GM12873 (cell line): ENCODE data around the gene SRPK1.

Experiments used
- TF ChIP-seq, protein P1 (sequence below): IDR thresholded peaks from 2 replicates; pipeline ENCODE4 v1.5.1; 2012; ENCODE audit warnings: low read depth, mild to moderate bottlenecking, moderate library complexity, low read length, control low read depth; ENCODE audit not compliant: insufficient read depth; ENCODE audit errors: missing control alignments

SRPK1 gene

GRCh38 chr6:35810971-35811698, 109.8 kb downstream of the SRPK1 start:
- TF ChIP-seq, protein P1, sequence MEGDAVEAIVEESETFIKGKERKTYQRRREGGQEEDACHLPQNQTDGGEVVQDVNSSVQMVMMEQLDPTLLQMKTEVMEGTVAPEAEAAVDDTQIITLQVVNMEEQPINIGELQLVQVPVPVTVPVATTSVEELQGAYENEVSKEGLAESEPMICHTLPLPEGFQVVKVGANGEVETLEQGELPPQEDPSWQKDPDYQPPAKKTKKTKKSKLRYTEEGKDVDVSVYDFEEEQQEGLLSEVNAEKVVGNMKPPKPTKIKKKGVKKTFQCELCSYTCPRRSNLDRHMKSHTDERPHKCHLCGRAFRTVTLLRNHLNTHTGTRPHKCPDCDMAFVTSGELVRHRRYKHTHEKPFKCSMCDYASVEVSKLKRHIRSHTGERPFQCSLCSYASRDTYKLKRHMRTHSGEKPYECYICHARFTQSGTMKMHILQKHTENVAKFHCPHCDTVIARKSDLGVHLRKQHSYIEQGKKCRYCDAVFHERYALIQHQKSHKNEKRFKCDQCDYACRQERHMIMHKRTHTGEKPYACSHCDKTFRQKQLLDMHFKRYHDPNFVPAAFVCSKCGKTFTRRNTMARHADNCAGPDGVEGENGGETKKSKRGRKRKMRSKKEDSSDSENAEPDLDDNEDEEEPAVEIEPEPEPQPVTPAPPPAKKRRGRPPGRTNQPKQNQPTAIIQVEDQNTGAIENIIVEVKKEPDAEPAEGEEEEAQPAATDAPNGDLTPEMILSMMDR, result no peak

DNA sequence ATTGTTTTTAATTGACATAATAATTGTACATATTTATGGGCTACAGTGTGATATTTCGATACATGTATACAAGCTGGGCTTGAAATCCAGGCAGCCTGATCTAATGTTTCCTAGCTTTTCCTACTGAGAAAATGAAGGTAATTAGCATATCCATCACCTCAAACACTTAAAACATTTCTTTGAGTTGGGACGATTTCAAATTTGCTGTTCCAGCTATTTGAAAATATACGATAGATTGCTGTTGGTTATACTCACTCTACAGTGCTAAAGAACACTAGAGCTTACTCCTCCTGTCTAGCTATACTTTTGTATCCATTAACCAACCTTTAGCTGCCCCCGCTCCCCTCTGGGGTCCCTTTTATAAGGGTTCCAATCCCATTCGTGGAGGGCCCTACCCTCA, 111.1 kb downstream of the SRPK1 start:
- TF ChIP-seq, protein P1, result no peak

GRCh38 chr6:35808688-35809087, 112.2 kb downstream of the SRPK1 start:
- TF ChIP-seq, protein P1, result no peak

DNA sequence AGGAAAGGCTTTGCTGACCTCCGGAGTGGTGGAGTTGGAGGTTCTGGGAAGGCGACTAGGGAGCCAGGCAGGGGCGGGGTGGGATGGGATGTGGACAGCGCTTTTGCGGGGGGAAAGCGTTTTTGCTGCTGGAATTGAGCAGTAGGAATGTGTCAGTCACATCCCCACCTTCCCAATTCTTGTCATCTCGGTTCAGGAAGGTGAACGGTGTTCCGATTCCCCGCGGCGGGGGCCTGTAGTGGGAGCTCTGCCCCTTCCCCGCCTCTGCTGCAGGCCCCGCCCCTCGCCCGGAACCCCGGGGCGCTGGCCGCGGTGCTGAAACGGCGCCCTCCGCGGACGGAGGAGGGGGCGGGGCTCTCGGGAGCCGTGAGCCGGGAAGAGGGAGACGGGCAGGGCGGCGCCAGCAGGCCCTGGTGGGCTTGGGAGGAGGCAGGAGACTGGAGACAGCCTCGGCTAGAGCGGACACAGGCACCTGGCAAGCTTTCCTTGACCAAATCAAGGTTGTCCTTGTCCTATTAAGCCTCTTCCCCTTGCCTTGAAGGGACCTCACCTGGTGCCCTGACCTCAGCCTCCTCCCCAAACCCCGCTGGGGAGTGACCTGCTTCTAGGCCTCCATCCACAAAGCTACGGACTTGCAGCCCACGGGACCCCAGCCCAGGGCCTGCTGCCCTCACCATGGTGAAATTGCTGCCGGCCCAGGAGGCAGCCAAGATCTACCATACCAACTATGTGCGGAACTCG, 115.7 kb downstream of the SRPK1 start, which contains the start of gene LHFPL5:
LHFPL5 (plus strand) TSS at position 357 of the 741 bp plus-strand sequence; CDS start at position 676, 319 bp downstream.
- TF ChIP-seq, protein P1, result no peak

DNA sequence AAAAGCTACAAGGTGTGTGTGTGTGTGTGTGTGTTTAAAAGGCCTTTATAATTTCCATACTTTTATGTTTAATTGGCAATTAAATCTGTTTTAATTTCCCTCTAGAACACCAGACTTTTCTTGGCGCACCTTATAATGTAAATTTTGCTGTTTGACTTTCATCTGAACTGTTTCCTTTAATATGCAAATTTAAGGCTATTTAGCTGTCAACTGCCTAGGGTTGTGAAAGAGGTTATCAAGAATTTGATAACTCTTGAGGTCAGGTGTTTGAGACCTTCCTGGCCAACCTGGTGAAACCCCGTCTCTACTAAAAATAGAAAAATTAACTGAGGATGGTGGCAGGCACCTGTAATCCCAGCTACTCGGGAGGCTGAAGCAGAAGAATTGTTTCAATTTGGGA, 119.8 kb downstream of the SRPK1 start:
- TF ChIP-seq, protein P1, result no peak

DNA sequence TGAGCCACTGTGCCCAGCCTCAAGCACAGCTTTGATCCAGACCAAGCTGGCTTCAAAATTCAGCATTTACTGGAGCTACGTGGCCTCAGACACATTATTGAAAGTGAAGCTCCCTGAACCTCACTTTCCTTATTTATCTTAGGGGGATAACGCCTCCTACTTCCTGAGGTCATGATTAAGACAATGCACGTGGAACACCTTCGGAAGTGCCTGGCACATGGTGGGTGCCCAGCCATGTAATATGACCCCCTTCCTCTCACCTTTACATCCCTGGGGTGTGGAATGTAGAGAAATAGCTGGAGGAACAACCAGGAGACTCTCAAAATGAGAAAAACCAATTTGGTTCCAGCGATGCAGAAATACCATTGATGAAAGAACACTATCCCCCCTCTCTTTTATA, 122.2 kb downstream of the SRPK1 start:
- TF ChIP-seq, protein P1, result no peak

DNA sequence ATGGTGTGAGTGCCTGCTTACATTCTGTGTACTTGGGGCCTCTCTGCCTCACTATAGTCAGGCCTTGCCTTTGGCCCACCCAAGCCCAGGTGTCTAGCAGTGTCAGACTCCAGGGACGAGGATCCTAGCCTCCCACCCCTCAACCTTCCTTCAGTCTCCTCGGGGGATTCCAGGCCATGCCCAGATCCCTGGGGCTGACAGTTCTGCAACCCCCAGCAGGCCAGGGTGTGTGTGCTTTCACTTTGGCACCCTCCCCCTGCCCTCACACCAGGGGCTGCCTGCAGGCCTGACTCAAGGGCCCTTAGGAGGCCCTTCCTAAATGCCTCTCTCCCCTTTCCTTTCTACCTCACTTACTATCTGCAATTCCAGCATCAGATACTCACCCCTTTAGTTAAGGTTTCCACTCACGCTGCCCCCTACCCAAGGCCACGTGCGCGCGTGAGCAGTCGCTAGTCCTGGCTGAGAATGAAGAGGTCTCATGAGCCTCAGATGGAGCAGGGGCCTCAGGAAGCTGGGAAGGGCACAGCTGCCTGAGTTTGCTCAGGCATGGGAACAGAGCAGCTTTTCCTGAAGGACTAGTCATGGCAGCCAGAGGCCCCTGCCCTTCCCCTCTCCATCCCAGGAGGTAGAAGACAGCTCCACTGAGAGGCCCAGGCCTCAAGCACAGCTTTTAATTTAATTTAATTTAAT, 122.9 kb downstream of the SRPK1 start:
- TF ChIP-seq, protein P1, result no peak
